HUES48 (cell line): Measurements from ENCODE around the gene DENND4B.

Source experiments
- H3K27ac ChIP-seq: one replicate; pipeline ENCODE4 v1.7.0; 2013; ENCODE audit warnings: low read depth, low read length, inconsistent platforms
- H3K27me3 ChIP-seq: 2 replicates; pipeline ENCODE4 v1.6.1; 2013; ENCODE audit warnings: mild to moderate bottlenecking, low read length; ENCODE audit not compliant: control insufficient read depth, insufficient read depth
- H3K36me3 ChIP-seq: 2 replicates; pipeline ENCODE4 v1.6.1; 2013; ENCODE audit warnings: low read length; ENCODE audit not compliant: control insufficient read depth, insufficient read depth
- H3K4me1 ChIP-seq: 2 replicates; pipeline ENCODE4 v1.6.1; 2013; ENCODE audit warnings: mild to moderate bottlenecking, low read length; ENCODE audit not compliant: control insufficient read depth, insufficient read depth
- H3K4me3 ChIP-seq: 2 replicates; pipeline ENCODE4 v1.5.1; 2013; ENCODE audit warnings: mild to moderate bottlenecking, low read depth, low read length
- H3K9ac ChIP-seq: 2 replicates; pipeline ENCODE4 v1.6.1; 2013; ENCODE audit warnings: mild to moderate bottlenecking, low read depth, low read length, moderate library complexity
- H3K9me3 ChIP-seq: 2 replicates; pipeline ENCODE4 v1.6.1; 2013; ENCODE audit warnings: low read length; ENCODE audit not compliant: control insufficient read depth, insufficient read depth

The DENND4B gene

GRCh38 chr1:153944005-153944826, 2.3 kb downstream of the DENND4B start:
- Histone ChIP-seq H3K36me3 (peaks cover 64% of the 10 kb centered on the region), H3K4me3 (no peak overlapping the region), H3K27me3 (no peaks in the 10 kb centered on the region), H3K9me3 (no peaks in the 10 kb centered on the region), H3K9ac (no peak overlapping the region), H3K4me1 (peaks cover 10% of the 10 kb centered on the region; the same call in 1 of the 2 replicates), H3K27ac (no peak overlapping the region)

GRCh38 chr1:153942766-153943549, 3.6 kb downstream of the DENND4B start:
- no peaks in the 10 kb centered on the region for H3K9me3 ChIP-seq
- H3K4me1 ChIP-seq: peaks cover 10% of the 10 kb centered on the region; the same call in 1 of the 2 replicates
- no peak overlapping the region for H3K27ac ChIP-seq
- H3K4me3 ChIP-seq: no peak overlapping the region
- H3K9ac ChIP-seq: no peak overlapping the region
- H3K27me3 ChIP-seq: no peaks in the 10 kb centered on the region
- H3K36me3 ChIP-seq: peaks cover 58% of the 10 kb centered on the region

GRCh38 chr1:153941826-153942725, 4.4 kb downstream of the DENND4B start:
- Histone ChIP-seq H3K4me1 (peaks cover 10% of the 10 kb centered on the region; the same call in 1 of the 2 replicates), H3K27ac (no peak overlapping the region), H3K9me3 (no peaks in the 10 kb centered on the region), H3K9ac (no peak overlapping the region), H3K36me3 (peaks cover 58% of the 10 kb centered on the region), H3K27me3 (no peaks in the 10 kb centered on the region), H3K4me3 (no peak overlapping the region)

- H3K4me3 ChIP-seq: no peak overlapping the region
- no peak overlapping the region for H3K27ac ChIP-seq
- H3K4me1 ChIP-seq: 0 out of 2 replicates have a peak, but pooled peaks cover 6% of the 10 kb centered on the region
- H3K9me3 ChIP-seq: no peaks in the 10 kb centered on the region
- no peaks in the 10 kb centered on the region for H3K27me3 ChIP-seq
- no peak overlapping the region for H3K9ac ChIP-seq
- H3K36me3 ChIP-seq: peaks cover 70% of the 10 kb centered on the region
These were observed 5.8 kb downstream of the DENND4B start for GRCh38 chr1:153940756-153941155.

- no peaks in the 10 kb centered on the region for H3K9me3 ChIP-seq
- H3K27me3 ChIP-seq: no peaks in the 10 kb centered on the region
- no peak overlapping the region for H3K4me3 ChIP-seq
- H3K27ac ChIP-seq: no peak overlapping the region
- H3K4me1 ChIP-seq: no peaks in the 10 kb centered on the region
- H3K36me3 ChIP-seq: peaks cover 81% of the 10 kb centered on the region
- H3K9ac ChIP-seq: no peak overlapping the region
These were observed 7.0 kb downstream of the DENND4B start for GRCh38 chr1:153939476-153939875.

- no peaks in the 10 kb centered on the region for H3K4me1 ChIP-seq
- no peak overlapping the region for H3K27ac ChIP-seq
- peaks cover 84% of the 10 kb centered on the region for H3K36me3 ChIP-seq
- no peaks in the 10 kb centered on the region for H3K27me3 ChIP-seq
- H3K9ac ChIP-seq: no peak overlapping the region
- H3K9me3 ChIP-seq: no peaks in the 10 kb centered on the region
- no peak overlapping the region for H3K4me3 ChIP-seq
These were observed 7.5 kb downstream of the DENND4B start for GRCh38 chr1:153938996-153939395.

GRCh38 chr1:153937331-153937730, 9.2 kb downstream of the DENND4B start:
- Histone ChIP-seq H3K9ac (no peak overlapping the region), H3K36me3 (peaks cover 88% of the 10 kb centered on the region), H3K9me3 (no peaks in the 10 kb centered on the region), H3K4me3 (no peak overlapping the region), H3K4me1 (no peaks in the 10 kb centered on the region), H3K27me3 (no peaks in the 10 kb centered on the region), H3K27ac (no peak overlapping the region)

- Histone ChIP-seq H3K9me3 (no peaks in the 10 kb centered on the region), H3K36me3 (peaks cover 86% of the 10 kb centered on the region), H3K27ac (no peak overlapping the region), H3K27me3 (no peaks in the 10 kb centered on the region), H3K4me3 (no peak overlapping the region), H3K9ac (no peak overlapping the region), H3K4me1 (no peaks in the 10 kb centered on the region)
These were observed 10.3 kb downstream of the DENND4B start for GRCh38 chr1:153936011-153936802.

GRCh38 chr1:153934746-153935145, 11.8 kb downstream of the DENND4B start:
- Histone ChIP-seq H3K27me3 (no peaks in the 10 kb centered on the region), H3K9me3 (no peaks in the 10 kb centered on the region), H3K36me3 (peaks cover 86% of the 10 kb centered on the region), H3K27ac (no peak overlapping the region), H3K4me3 (no peak overlapping the region), H3K9ac (no peak overlapping the region), H3K4me1 (no peaks in the 10 kb centered on the region)

GRCh38 chr1:153933955-153934354, 12.6 kb downstream of the DENND4B start:
- no peaks in the 10 kb centered on the region for H3K27me3 ChIP-seq
- no peak overlapping the region for H3K4me3 ChIP-seq
- peaks cover 85% of the 10 kb centered on the region for H3K36me3 ChIP-seq
- H3K9ac ChIP-seq: no peak overlapping the region
- H3K9me3 ChIP-seq: no peaks in the 10 kb centered on the region
- no peaks in the 10 kb centered on the region for H3K4me1 ChIP-seq
- H3K27ac ChIP-seq: no peak overlapping the region
